Measurements from ENCODE around the gene ISG15.
A peak's percentile ranks its signal among the peaks of the same experiment; 100 is the strongest.
"Not testable (repeated sequence)": the region's sequence is repeated elsewhere in the genome, so short reads cannot be mapped to it uniquely, and the experiment has no call there.

Gene ISG15

GRCh38 chr1:995665-996633 lies 17.3 kb upstream of the ISG15 start:
- DNase-seq, result no peak

DNA sequence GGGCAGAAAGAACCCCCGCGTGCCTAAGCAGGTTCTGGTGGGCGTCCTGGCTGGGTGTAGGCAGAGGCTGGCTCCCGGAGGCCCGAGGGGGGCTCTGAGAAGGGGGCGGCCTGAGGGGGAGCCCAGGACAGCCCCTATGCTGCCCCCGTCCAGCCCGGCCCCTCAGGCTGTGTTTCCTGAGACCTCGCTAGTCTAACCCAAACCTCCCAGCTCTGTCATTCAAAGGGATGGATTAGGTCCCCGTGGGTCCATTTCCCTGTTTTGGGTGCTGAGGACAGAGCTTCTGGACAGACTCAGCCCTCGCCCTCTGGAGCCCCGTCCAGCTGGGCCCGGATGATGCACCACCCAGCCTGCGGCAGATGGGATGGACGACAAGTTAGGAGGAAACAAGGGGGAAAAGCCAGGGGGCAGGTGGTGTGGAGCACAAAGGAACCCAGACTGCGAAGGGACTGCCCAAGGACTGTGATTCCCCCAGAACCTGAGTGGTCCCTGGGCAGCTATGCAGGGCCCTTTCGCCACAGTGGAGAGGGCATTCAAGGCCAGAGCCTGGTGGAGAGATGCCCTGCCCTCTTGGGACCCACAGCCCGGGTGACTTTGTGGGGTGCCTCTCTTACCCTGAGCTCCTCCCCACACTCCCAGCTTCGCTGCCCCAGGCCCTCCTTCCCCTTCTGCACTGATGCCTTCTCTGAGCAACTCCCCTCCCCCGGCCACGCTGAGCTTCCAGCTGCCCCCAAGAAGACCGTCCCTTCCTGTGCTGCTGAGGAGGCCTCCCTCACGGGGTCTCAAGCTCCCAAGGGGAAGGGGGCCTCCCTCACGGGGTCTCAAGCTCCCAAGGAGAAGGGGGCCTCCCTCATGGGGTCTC lies 16.2 kb upstream of the ISG15 start:
- no peak for DNase-seq

- DNase-seq, result no peak
These were observed 15.6 kb upstream of the ISG15 start for GRCh38 chr1:997713-997992.

DNA sequence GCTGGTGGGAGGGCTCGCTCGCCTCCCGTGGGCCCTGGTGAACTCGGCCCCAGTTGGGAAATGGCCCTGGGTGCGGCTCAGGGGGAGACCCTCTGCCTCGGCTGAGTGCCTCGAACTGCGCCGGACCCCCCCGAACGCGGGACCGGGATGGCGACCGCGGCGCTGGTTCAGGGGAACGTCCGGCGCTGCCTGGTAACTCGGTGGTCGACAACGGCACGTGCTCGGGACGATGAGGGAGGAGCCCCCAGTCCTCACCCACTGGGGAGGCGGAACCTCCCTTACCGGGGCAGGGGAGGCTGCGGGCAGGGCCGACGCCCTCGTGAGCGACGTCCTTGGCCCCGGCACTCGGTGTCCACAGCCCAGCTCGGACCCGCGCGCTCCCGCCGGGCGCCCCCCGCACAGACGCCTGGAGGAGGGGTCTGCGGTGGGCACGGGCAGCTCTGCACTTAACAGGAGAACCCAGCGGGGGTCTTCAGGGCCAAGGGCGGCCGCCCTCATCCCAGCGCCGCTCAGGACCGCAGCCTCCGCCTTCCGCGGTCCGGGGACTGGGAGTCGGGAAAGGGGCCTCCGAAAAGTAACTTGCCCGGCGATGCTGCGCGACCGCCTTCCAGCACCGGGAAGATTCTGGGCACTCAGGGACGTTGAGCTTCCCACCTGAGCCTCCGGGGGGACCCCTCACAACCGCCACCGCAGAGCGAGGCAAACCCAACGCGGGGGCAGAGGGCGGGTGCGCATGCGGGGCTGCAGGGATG lies 15.1 kb upstream of the ISG15 start:
- DNase-seq, result no peak

GRCh38 chr1:998745-998994 lies 14.6 kb upstream of the ISG15 start:
- DNase-seq, result no peak

GRCh38 chr1:998995-999724 lies 14.1 kb upstream of the ISG15 start:
- no peak for DNase-seq

DNA sequence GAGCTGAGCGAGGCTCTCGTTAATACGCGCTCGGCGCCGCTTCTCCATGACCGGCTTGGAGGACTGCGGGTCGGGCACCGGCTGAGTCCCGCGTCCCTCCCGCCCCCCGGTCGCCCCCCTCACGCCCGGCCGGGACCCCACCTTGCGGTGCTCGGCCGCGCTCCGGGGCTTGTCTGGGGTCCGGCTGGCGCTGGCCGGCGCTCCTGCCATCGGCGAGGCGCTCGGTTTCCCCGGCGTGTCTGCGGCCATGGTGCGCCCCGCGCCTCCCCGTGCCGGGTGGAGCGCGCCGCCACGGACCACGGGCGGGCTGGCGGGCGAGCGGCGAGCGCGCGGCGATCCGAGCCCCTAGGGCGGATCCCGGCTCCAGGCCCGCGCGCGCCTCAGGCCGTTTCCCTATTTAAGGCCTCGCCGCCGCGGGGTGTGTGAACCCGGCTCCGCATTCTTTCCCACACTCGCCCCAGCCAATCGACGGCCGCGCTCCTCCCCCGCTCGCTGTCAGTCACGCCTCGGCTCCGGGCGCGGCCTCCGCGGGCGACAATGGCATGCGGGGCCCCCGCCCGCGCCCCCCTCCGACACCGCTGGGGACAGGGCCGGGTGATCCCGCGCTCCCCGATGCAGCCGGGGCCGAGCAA lies 13.5 kb upstream of the ISG15 start, which contains the start of gene HES4:
TSS of gene HES4 (minus strand) at position 373 of the 632 bp plus-strand sequence. CDS start at position 249, 124 bp downstream.
- peak; percentile 65 for DNase-seq

GRCh38 chr1:1000357-1001056 lies 12.8 kb upstream of the ISG15 start:
- DNase-seq, result peak; percentile 64

- DNase-seq, result no peak
These were observed 12.1 kb upstream of the ISG15 start for GRCh38 chr1:1001057-1001783.

DNA sequence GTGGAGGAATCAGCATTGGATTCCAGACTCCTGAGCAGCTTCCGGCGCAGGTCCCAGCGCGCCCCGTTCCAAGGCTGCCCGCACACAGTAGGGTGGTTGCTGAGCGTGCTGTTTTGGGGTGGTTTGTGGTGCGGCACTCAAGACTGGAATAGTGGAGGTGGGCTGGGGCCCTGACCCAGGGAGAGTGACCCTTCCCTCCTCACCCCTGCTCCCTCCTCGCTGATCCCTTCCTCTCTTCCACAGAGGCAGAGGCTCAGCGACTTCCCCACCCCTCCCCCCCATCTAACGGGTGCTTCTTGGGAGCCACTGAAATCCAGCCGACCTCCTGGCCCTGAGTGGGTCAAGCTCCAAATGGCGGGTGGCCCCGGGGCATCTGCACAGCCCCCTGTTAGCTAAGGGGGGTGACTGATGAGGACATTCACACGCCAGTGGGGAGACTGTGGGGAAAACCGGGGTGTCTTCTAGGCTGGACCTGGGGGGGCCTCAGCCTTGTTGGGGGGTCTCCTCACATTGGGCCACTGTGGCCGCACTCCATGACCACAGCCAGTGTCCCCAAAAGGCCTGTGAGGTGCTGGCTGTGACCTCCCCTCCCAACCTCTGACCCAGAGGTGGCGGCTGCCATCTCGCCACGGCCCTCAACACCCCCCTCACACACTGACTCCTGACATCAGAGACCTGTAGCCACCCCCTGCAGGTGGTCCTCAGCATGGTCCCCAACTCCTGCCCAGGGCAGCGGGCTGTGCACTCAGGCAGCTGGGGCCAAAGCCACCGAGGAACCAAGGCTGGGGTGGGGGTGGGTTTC lies 9.5 kb upstream of the ISG15 start:
- DNase-seq, result no peak

- no peak for DNase-seq
These were observed 8.9 kb upstream of the ISG15 start for GRCh38 chr1:1004420-1004779.

- DNase-seq, result peak; percentile 38
These were observed 8.3 kb upstream of the ISG15 start for GRCh38 chr1:1004780-1005697.

- no peak for DNase-seq
These were observed 7.5 kb upstream of the ISG15 start for GRCh38 chr1:1005774-1006304.

- no peak for DNase-seq
These were observed 6.8 kb upstream of the ISG15 start for GRCh38 chr1:1006305-1007159.

GRCh38 chr1:1010131-1010530 lies 3.2 kb upstream of the ISG15 start:
- not testable (repeated sequence) for DNase-seq

DNA sequence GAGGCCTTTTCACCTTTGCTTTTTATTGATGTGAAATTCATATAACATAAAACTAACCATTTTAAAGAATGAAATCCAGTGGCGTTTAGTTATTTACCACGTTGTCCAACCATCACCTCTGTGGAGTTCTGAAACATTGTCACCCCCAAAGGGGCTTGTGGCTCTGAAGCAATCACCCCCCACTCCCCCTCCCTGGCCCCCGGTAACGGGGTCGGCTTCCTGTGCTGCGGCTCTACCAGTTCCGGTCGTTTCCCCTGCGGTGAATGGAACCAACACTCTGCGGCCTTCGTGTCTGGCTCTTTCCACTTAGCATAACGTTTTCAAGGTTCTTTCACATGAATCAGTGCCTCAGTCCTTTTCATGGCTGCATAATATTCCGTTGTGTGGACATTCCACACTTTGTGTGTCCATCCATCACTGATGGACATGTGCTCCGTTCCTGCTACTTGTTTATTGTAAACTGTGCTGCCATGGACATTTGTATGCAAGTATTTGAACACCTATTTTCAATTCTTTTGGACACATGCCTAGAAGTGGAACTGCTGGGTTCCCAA lies 1.8 kb upstream of the ISG15 start:
- DNase-seq, result no peak

DNA sequence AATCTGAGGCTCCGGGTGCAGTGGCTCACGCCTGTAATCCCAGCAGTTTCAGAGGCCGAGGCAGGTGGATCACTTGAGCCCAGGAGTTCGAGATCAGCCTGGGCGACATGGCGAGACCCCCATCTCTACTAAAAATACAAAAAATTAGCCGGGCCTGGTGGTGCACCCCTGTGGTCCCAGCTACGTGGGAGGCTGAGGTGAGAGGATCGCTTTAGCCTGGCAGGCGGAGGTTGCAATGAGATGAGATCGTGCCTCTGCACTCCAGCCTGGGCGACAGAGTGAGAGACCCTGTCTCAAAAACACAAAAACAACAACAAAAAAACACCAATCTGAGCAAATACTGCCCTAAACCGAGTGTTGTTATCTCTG lies 577 bp upstream of the ISG15 start:
- DNase-seq, result not testable (repeated sequence)

Measured in kidney glomerular epithelial cell (primary cell).